Measurements from ENCODE around the gene LSM11. TPM values are rescaled to one million over a fixed set of nuclear protein-coding genes. Genes with fewer than 3 reads are reported as not detected.

LSM11 gene
- total and polyA plus RNA-seq, 12 donors, result 0.66 to 2.2 (median 1.6) TPM

GRCh38 chr5:157766442-157766841 lies 22.9 kb downstream of the LSM11 start:
- H3K27ac ChIP-seq, result no peak overlapping the region
- TF ChIP-seq, protein P1, sequence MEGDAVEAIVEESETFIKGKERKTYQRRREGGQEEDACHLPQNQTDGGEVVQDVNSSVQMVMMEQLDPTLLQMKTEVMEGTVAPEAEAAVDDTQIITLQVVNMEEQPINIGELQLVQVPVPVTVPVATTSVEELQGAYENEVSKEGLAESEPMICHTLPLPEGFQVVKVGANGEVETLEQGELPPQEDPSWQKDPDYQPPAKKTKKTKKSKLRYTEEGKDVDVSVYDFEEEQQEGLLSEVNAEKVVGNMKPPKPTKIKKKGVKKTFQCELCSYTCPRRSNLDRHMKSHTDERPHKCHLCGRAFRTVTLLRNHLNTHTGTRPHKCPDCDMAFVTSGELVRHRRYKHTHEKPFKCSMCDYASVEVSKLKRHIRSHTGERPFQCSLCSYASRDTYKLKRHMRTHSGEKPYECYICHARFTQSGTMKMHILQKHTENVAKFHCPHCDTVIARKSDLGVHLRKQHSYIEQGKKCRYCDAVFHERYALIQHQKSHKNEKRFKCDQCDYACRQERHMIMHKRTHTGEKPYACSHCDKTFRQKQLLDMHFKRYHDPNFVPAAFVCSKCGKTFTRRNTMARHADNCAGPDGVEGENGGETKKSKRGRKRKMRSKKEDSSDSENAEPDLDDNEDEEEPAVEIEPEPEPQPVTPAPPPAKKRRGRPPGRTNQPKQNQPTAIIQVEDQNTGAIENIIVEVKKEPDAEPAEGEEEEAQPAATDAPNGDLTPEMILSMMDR (IDR thresholded peaks at IDR 0.05), result no peak
- WGBS, 2 donors, result 96 to 99% methylated on average over 7 of the region's 7 CpGs
- DNase-seq (no peak), ATAC-seq (no peak)
- peaks cover 0 to 7% (median 0%) of the 10 kb centered on the region in 11 donors for H3K9me3 ChIP-seq
- H3K4me3 ChIP-seq, result no peak overlapping the region
- no peaks in the 10 kb centered on the region for H3K27me3 ChIP-seq
- no peaks in the 10 kb centered on the region for H3K36me3 ChIP-seq
- intact Hi-C loops (cut with DNase I), result loop anchor here in 4 of 10 donors (10.0 kb wide), 2 partner anchors 1338 to 1368 kb away; no protein-coding TSS in a partner anchor
- H3K4me1 ChIP-seq, result peaks cover 0 to 10% (median 0%) of the 10 kb centered on the region in 9 donors

DNA sequence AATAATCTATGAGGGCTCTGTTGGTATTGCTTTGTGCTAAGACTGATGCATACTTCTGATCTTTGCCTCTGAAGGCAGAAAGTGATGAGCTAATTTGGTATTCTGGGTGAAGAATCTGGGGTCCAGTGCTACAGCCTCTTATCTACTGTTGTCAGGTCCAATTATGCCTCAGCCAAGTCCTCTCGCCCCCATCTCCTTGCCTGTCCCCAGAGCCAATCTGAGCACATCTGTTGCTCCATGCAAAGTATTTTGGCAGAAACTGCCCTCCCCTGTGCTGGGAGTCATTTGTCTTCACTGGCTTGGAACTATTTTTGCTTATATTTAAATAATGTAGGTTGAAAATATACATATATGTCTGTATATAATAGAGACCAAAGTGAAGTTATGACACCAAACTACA lies 23.4 kb downstream of the LSM11 start:
- no peak for ATAC-seq
- peaks cover 0 to 9% (median 0%) of the 10 kb centered on the region in 9 donors for H3K4me1 ChIP-seq
- peaks cover 0 to 7% (median 0%) of the 10 kb centered on the region in 11 donors for H3K9me3 ChIP-seq
- no peaks in the 10 kb centered on the region for H3K36me3 ChIP-seq
- H3K4me3 ChIP-seq, result no peak overlapping the region
- H3K27me3 ChIP-seq, result no peaks in the 10 kb centered on the region
- DNase-seq, result no peak
- no peak overlapping the region for H3K27ac ChIP-seq
- TF ChIP-seq, protein P1 (IDR thresholded peaks at IDR 0.05), result no peak
- WGBS, 2 donors, result 54 to 68% methylated on average over 1 of the region's 1 CpG
- intact Hi-C loops (cut with DNase I), result loop anchor here in 4 of 10 donors (10.0 kb wide), 2 partner anchors 1338 to 1368 kb away; no protein-coding TSS in a partner anchor

DNA sequence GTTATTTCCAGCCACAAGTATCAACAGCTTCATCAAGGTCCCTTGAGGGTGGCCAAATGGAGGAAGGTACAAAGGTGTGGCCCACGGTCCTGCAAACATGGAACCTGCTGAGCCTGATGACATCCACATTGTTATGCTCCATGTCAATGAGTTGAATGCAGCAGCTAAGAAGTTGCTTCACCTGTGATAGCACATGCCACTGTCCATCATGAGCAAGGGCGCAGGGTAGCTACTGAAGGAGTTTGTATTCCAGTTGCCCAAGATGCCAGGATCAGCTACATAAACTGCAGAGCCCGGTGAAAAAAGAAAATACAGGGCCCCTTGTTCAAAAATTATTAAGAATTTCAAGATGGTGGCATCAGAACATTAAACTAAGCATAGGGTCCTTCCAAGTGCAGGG lies 24.2 kb downstream of the LSM11 start:
- Histone ChIP-seq H3K4me3 (no peak overlapping the region), H3K4me1 (peaks cover 0 to 5% (median 0%) of the 10 kb centered on the region in 9 donors), H3K9me3 (peaks cover 0 to 7% (median 0%) of the 10 kb centered on the region in 11 donors), H3K27ac (no peak overlapping the region), H3K36me3 (no peaks in the 10 kb centered on the region), H3K27me3 (no peaks in the 10 kb centered on the region)
- intact Hi-C loops (cut with DNase I), result loop anchor here in 4 of 10 donors (10.0 kb wide), 2 partner anchors 1337 to 1367 kb away; no protein-coding TSS in a partner anchor
- WGBS, 2 donors, result 81 to 96% methylated on average over 3 of the region's 3 CpGs
- DNase-seq, result no peak
- TF ChIP-seq, protein P1 (IDR thresholded peaks at IDR 0.05), result no peak
- ATAC-seq, result no peak

DNA sequence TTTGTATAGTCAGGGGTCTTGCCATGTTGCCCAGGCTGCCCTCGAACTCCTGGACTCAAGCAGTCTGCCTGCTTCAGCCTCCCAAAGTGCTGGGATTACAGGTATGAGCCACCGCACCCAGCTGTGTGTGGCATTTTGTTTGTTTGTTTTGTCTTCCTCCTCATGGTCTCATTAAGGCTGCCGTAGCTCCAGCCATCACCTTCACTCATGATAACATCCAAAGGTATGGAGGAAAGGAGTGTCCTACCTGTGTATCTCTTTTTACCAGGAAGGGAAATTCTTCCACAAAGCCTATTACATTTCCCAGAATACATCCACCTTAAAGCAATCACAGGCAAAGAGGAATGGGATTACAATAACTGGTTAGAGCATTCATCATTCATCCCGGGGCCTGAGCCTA lies 27.2 kb downstream of the LSM11 start:
- peaks cover 0 to 7% (median 0%) of the 10 kb centered on the region in 11 donors for H3K9me3 ChIP-seq
- WGBS, 2 donors, result 97 to 98% methylated on average over 4 of the region's 4 CpGs
- DNase-seq, result no peak

More for the DNA sequence above, 27.2 kb downstream of the LSM11 start:
- peaks cover 0 to 5% (median 0%) of the 10 kb centered on the region in 9 donors for H3K4me1 ChIP-seq
- ATAC-seq, result no peak
- TF ChIP-seq, protein P1 (IDR thresholded peaks at IDR 0.05), result no peak
- H3K4me3 ChIP-seq, result no peak overlapping the region
- no peaks in the 10 kb centered on the region for H3K36me3 ChIP-seq
- no peak overlapping the region for H3K27ac ChIP-seq
- H3K27me3 ChIP-seq, result no peaks in the 10 kb centered on the region
- intact Hi-C loops (cut with DNase I), result no loop called here
